HEK293 (cell line): ENCODE results near the gene SH3GL2.

ENCODE experiments used
- CTCF ChIA-PET: fragments of 350-600 bp; formaldehyde crosslinking; extraction: SDS; loops from one replicate; lab custom pipeline; 2021; ENCODE audit warnings: antibody characterized with exemption; lab: Yijun Ruan, JAX
- POLR2A ChIA-PET: fragments of 300-600 bp; formaldehyde crosslinking; extraction: SDS; loops from one replicate; lab custom pipeline; 2020; ENCODE audit warnings: antibody characterized with exemption, inconsistent platforms; lab: Yijun Ruan, JAX
- H3K27ac ChIP-seq: fragments of 200-500 bp; sonication (Bioruptor generic); 2 replicates; pipeline ENCODE4 v1.5.1; 2014; ENCODE audit warnings: low read depth, low read length, control low read depth, inconsistent platforms; ENCODE audit errors: extremely low read depth
- H3K36me3 ChIP-seq, 2 experiments: fragments of 200-500 bp in 1 of 2; sonication (Bioruptor generic) in 1 of 2; 1 replicate in 1 of 2; 2 replicates in 1 of 2; pipeline ENCODE4 v1.5.1; 2014 to 2017; ENCODE audit warnings: inconsistent platforms in 2 of 2, low read length in 2 of 2; ENCODE audit not compliant: control insufficient read depth in 2 of 2, insufficient read depth in 1 of 2
- H3K4me1 ChIP-seq: fragments of 200-500 bp; sonication (Bioruptor generic); 2 replicates; pipeline ENCODE4 v1.5.1; 2014; ENCODE audit warnings: mild to moderate bottlenecking, low read length, inconsistent platforms; ENCODE audit not compliant: control insufficient read depth, insufficient read depth
- H3K4me3 ChIP-seq: 2 replicates; pipeline ENCODE4 v1.5.1; 2011; ENCODE audit warnings: low read depth, mild to moderate bottlenecking, control low read depth, low read length, moderate library complexity
- H3K9me3 ChIP-seq: fragments of 200-500 bp; sonication (Bioruptor generic); 2 replicates; pipeline ENCODE4 v1.5.1; 2014; ENCODE audit warnings: low read depth, low read length, inconsistent platforms; ENCODE audit not compliant: control insufficient read depth, insufficient read depth
- FEZF1 ChIP-seq: fragments of 450-650 bp; formaldehyde crosslinking; IDR thresholded peaks from 2 replicates; pipeline ENCODE4 v1.5.1; 2016; ENCODE audit warnings: missing biosample characterization, missing genetic modification characterization
- GLIS2 ChIP-seq: fragments of 450-650 bp; formaldehyde crosslinking; IDR thresholded peaks from 2 replicates; pipeline ENCODE4 v1.5.1; 2016; ENCODE audit warnings: missing biosample characterization, missing genetic modification characterization
- OSR2 ChIP-seq: fragments of 450-650 bp; formaldehyde crosslinking; IDR thresholded peaks from 2 replicates; pipeline ENCODE4 v1.5.1; 2016; ENCODE audit warnings: missing biosample characterization, missing genetic modification characterization
- PRDM1 ChIP-seq: fragments of 450-650 bp; formaldehyde crosslinking; IDR thresholded peaks from 2 replicates; pipeline ENCODE4; 2016; ENCODE audit warnings: missing biosample characterization, missing genetic modification characterization
- PRDM10 ChIP-seq: fragments of 450-650 bp; formaldehyde crosslinking; IDR thresholded peaks from 2 replicates; pipeline ENCODE4 v1.5.1; 2016; ENCODE audit warnings: missing biosample characterization, missing genetic modification characterization
- SCRT1 ChIP-seq: fragments of 450-650 bp; formaldehyde crosslinking; IDR thresholded peaks from 2 replicates; pipeline ENCODE4 v1.5.1; 2016; ENCODE audit warnings: missing biosample characterization, missing genetic modification characterization, borderline replicate concordance
- ZFP3 ChIP-seq: fragments of 450-650 bp; formaldehyde crosslinking; IDR thresholded peaks from 2 replicates; pipeline ENCODE4 v1.5.1; 2016; ENCODE audit warnings: low read depth, missing biosample characterization, missing genetic modification characterization
- ZFP37 ChIP-seq: fragments of 450-650 bp; formaldehyde crosslinking; IDR thresholded peaks from 2 replicates; pipeline ENCODE4 v1.5.1; 2016; ENCODE audit warnings: missing biosample characterization, missing genetic modification characterization
- ZNF138 ChIP-seq: fragments of 450-650 bp; formaldehyde crosslinking; IDR thresholded peaks from 2 replicates; pipeline ENCODE4 v1.5.1; 2016; ENCODE audit warnings: missing biosample characterization, missing genetic modification characterization, borderline replicate concordance
- ZNF174 ChIP-seq: fragments of 450-650 bp; formaldehyde crosslinking; IDR thresholded peaks from 2 replicates; pipeline ENCODE4 v1.5.0; 2017; ENCODE audit warnings: missing biosample characterization, mild to moderate bottlenecking, missing genetic modification characterization
- ZNF311 ChIP-seq: fragments of 450-650 bp; formaldehyde crosslinking; IDR thresholded peaks from 2 replicates; pipeline ENCODE4 v1.5.1; 2017; ENCODE audit warnings: missing biosample characterization, missing genetic modification characterization, borderline replicate concordance
- ZNF324 ChIP-seq: fragments of 450-650 bp; formaldehyde crosslinking; IDR thresholded peaks from 2 replicates; pipeline ENCODE4 v1.5.1; 2016; ENCODE audit warnings: missing biosample characterization, missing genetic modification characterization
- ZNF341 ChIP-seq: fragments of 450-650 bp; formaldehyde crosslinking; IDR thresholded peaks from 2 replicates; pipeline ENCODE4; 2016; ENCODE audit warnings: low read depth, missing biosample characterization, missing genetic modification characterization
- ZNF350 ChIP-seq: fragments of 450-650 bp; formaldehyde crosslinking; IDR thresholded peaks from 2 replicates; pipeline ENCODE4 v1.5.0; 2017; ENCODE audit warnings: missing biosample characterization, mild to moderate bottlenecking, missing genetic modification characterization
- ZNF404 ChIP-seq: fragments of 450-650 bp; formaldehyde crosslinking; IDR thresholded peaks from 2 replicates; pipeline ENCODE4 v1.5.1; 2017; ENCODE audit warnings: missing biosample characterization, missing genetic modification characterization
- ZNF560 ChIP-seq: fragments of 450-650 bp; formaldehyde crosslinking; IDR thresholded peaks from 2 replicates; pipeline ENCODE4 v1.5.1; 2017; ENCODE audit warnings: missing biosample characterization, missing genetic modification characterization, borderline replicate concordance
- ZNF571 ChIP-seq: fragments of 450-650 bp; formaldehyde crosslinking; IDR thresholded peaks from 2 replicates; pipeline ENCODE4 v1.5.0; 2017; ENCODE audit warnings: missing biosample characterization, missing genetic modification characterization
- ZNF600 ChIP-seq: fragments of 450-650 bp; formaldehyde crosslinking; IDR thresholded peaks from 2 replicates; pipeline ENCODE4 v1.5.1; 2016; ENCODE audit warnings: missing biosample characterization, missing genetic modification characterization
- ZNF610 ChIP-seq: fragments of 450-650 bp; formaldehyde crosslinking; IDR thresholded peaks from 2 replicates; pipeline ENCODE4 v1.5.1; 2016; ENCODE audit warnings: missing biosample characterization, missing genetic modification characterization, borderline replicate concordance
- ZNF664 ChIP-seq: fragments of 450-650 bp; formaldehyde crosslinking; IDR thresholded peaks from 2 replicates; pipeline ENCODE4 v1.5.1; 2016; ENCODE audit warnings: missing biosample characterization, missing genetic modification characterization
- ZNF677 ChIP-seq: fragments of 450-650 bp; IDR thresholded peaks from 2 replicates; pipeline ENCODE4 v1.5.0; 2018; ENCODE audit warnings: missing biosample characterization, mild to moderate bottlenecking, missing genetic modification characterization, moderate library complexity
- ZNF747 ChIP-seq: fragments of 450-650 bp; formaldehyde crosslinking; IDR thresholded peaks from 2 replicates; pipeline ENCODE4 v1.5.1; 2016; ENCODE audit warnings: missing biosample characterization, missing genetic modification characterization
- ZSCAN23 ChIP-seq: fragments of 450-650 bp; formaldehyde crosslinking; IDR thresholded peaks from 2 replicates; pipeline ENCODE4 v1.5.1; 2016; ENCODE audit warnings: missing biosample characterization, missing genetic modification characterization
- TF ChIP-seq, protein P1 (sequence below): fragments of 450-650 bp; formaldehyde crosslinking; IDR thresholded peaks from 2 replicates; pipeline ENCODE4 v1.5.1; 2016; ENCODE audit warnings: missing biosample characterization, missing genetic modification characterization

SH3GL2 gene

GRCh38 chr9:17793713-17794622, 215.1 kb downstream of the SH3GL2 start (continued):
- no peak for TF ChIP-seq ZNF311 (tag by site-specific recombination)
- no peak for TF ChIP-seq GLIS2 (tag by site-specific recombination)
- TF ChIP-seq ZNF350 (tag by site-specific recombination) = no peak
- TF ChIP-seq FEZF1 = no peak
- TF ChIP-seq ZNF610 (tag by site-specific recombination) = no peak
- TF ChIP-seq ZNF560 (tag by site-specific recombination) = no peak
- TF ChIP-seq ZNF571 (tag by site-specific recombination) = no peak
- TF ChIP-seq ZNF138 (tag by site-specific recombination) = no peak
- TF ChIP-seq ZNF677 = no peak
- no peak for TF ChIP-seq ZNF664 (tag by site-specific recombination)

DNA sequence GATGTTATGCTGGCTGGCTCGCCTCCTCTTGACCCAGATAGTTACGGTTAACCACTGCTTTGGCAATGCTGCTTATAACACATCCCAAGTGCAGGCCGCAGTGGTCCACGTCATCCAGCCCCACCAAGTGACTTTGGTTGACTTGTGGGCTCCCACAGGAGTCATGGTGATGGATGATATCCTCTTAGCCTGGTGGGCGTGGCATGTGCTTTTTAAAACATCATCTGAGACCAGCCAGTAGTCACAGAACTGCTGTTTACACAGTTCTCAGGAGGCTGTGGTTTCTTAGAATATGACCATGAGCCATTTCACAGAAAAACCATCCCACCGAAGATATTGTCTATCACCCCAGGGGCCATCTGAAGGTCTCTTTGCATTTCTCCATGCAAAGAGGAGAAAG, 216.9 kb downstream of the SH3GL2 start:
- H3K9me3 ChIP-seq = no peaks in the 10 kb centered on the region
- TF ChIP-seq SCRT1 (tag by site-specific recombination) = no peak
- TF ChIP-seq ZFP37 (tag by site-specific recombination) = no peak
- TF ChIP-seq ZFP3 = no peak
- TF ChIP-seq ZNF747 (tag by site-specific recombination) = no peak
- TF ChIP-seq PRDM1 (tag by site-specific recombination) = no peak
- TF ChIP-seq ZNF404 (tag by site-specific recombination) = no peak
- no peak for TF ChIP-seq ZNF341 (tag by site-specific recombination)
- no peak for TF ChIP-seq PRDM10
- no peak for TF ChIP-seq ZNF324 (tag by site-specific recombination)
- TF ChIP-seq ZNF600 = no peak
- TF ChIP-seq ZNF174 = no peak
- TF ChIP-seq OSR2 (tag by site-specific recombination) = no peak
- TF ChIP-seq, protein P1, sequence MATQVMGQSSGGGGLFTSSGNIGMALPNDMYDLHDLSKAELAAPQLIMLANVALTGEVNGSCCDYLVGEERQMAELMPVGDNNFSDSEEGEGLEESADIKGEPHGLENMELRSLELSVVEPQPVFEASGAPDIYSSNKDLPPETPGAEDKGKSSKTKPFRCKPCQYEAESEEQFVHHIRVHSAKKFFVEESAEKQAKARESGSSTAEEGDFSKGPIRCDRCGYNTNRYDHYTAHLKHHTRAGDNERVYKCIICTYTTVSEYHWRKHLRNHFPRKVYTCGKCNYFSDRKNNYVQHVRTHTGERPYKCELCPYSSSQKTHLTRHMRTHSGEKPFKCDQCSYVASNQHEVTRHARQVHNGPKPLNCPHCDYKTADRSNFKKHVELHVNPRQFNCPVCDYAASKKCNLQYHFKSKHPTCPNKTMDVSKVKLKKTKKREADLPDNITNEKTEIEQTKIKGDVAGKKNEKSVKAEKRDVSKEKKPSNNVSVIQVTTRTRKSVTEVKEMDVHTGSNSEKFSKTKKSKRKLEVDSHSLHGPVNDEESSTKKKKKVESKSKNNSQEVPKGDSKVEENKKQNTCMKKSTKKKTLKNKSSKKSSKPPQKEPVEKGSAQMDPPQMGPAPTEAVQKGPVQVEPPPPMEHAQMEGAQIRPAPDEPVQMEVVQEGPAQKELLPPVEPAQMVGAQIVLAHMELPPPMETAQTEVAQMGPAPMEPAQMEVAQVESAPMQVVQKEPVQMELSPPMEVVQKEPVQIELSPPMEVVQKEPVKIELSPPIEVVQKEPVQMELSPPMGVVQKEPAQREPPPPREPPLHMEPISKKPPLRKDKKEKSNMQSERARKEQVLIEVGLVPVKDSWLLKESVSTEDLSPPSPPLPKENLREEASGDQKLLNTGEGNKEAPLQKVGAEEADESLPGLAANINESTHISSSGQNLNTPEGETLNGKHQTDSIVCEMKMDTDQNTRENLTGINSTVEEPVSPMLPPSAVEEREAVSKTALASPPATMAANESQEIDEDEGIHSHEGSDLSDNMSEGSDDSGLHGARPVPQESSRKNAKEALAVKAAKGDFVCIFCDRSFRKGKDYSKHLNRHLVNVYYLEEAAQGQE (tag by site-specific recombination) = no peak
- no peak for TF ChIP-seq ZSCAN23
- POLR2A ChIA-PET = no interaction called here
- no peak overlapping the region for H3K27ac ChIP-seq
- CTCF ChIA-PET = interaction anchor here (0.6 to 1.9 kb wide), 2 partner anchors 88 to 264 kb away, joined by 3 to 5 read pairs; no protein-coding TSS in a partner anchor
- no peaks in the 10 kb centered on the region for H3K4me1 ChIP-seq
- no peak overlapping the region for H3K4me3 ChIP-seq
- no peaks in the 10 kb centered on the region for H3K36me3 ChIP-seq
